Measurements from ENCODE around the gene TSC2. TPM values are rescaled to one million over a fixed set of nuclear protein-coding genes. Genes with fewer than 3 reads are reported as not detected.

Gene TSC2
- total and polyA plus RNA-seq, 5 donors from 2014 or later: 22.7 to 133 (median 26.6) TPM

DNA sequence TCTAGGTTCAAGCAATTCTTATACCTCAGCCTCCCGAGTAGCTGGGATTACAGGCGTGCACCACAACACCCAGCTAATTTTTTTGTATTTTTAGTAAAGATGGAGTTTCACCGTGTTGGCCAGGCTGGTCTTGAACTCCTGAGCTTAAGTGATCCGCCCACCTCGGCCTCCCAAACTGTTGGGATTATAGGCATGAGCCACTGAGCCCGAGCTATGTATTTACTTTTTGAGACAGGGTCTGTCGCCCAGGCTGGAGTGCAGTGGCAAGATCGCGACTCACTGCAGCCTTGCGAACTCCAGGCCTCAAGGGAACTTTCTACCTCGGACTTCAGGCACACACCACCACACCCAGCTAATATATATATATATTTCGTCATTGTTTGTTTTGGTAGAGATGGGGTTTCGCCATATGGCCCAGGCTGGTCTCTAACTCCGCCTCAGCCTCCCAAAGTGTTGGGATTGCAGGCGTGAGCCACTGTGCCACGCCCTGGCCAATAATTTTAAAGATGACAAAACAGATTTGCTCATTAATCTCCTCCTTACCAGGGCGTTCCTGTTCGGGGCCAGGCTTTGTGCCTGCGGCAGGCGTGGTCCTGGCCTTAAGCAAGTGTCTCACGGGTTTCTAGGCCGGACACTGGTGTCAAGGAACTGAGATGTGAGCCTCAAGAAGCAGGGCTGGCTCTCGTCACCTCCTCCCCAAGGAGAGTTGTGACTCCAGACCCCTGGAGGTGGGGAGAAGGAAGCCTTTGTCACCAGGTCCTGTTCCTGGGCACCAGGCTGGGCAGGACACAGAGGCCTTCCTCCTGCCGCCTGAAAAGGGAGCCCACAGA, 32.5 kb upstream of the TSC2 start:
- Histone ChIP-seq H3K9me3 (ENCODE audit: control insufficient read depth in 2 of 2, low read length in 2 of 2) (no peaks in the 10 kb centered on the region), H3K27me3 (ENCODE audit: control insufficient read depth, insufficient read depth, low read length) (no peaks in the 10 kb centered on the region), H3K4me1 (ENCODE audit: control insufficient read depth, insufficient read depth, low read length, poor library complexity, severe bottlenecking) (peaks cover 13% of the 10 kb centered on the region), H3K36me3 (ENCODE audit: control insufficient read depth, insufficient read depth, low read length) (no peaks in the 10 kb centered on the region), H3K4me3 (ENCODE audit: low read depth, low read length) (no peak overlapping the region), H3K27ac (ENCODE audit: insufficient read depth, low read length, poor library complexity, severe bottlenecking) (no peak overlapping the region)
- no peak for DNase-seq
- no peak overlapping the region for H3K27ac Mint-ChIP-seq
- no peak overlapping the region for H3K4me3 Mint-ChIP-seq
- no peak for ATAC-seq (ENCODE audit: low read depth in 2 of 2)
- peaks cover 0 to 2% (median under 1%) of the 10 kb centered on the region in 4 donors for H3K4me1 Mint-ChIP-seq
- H3K36me3 Mint-ChIP-seq: no peaks in the 10 kb centered on the region
- H3K27me3 Mint-ChIP-seq: peaks cover 6% of the 10 kb centered on the region
- H3K9me3 Mint-ChIP-seq: no peaks in the 10 kb centered on the region

DNA sequence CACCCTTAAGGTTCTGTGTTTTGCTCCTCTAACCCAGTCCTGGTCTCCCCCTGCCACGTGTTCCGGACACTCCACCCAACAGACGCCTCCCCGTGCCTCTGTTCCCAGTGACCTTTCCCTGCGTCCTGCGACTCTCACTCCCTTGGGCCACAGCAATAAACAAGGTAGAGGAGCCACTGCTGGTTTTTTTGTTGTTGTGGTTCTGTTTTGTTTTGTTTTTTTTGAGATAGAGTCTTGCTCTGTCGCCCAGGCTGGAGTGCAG, 31.9 kb upstream of the TSC2 start:
- Histone ChIP-seq H3K27me3 (ENCODE audit: control insufficient read depth, insufficient read depth, low read length) (no peaks in the 10 kb centered on the region), H3K4me3 (ENCODE audit: low read depth, low read length) (no peak overlapping the region), H3K27ac (ENCODE audit: insufficient read depth, low read length, poor library complexity, severe bottlenecking) (no peak overlapping the region), H3K36me3 (ENCODE audit: control insufficient read depth, insufficient read depth, low read length) (no peaks in the 10 kb centered on the region), H3K4me1 (ENCODE audit: control insufficient read depth, insufficient read depth, low read length, poor library complexity, severe bottlenecking) (peaks cover 14% of the 10 kb centered on the region), H3K9me3 (ENCODE audit: control insufficient read depth in 2 of 2, low read length in 2 of 2) (no peaks in the 10 kb centered on the region)
- Mint-ChIP-seq H3K27ac (no peak overlapping the region), H3K9me3 (no peaks in the 10 kb centered on the region), H3K4me3 (no peak overlapping the region), H3K36me3 (no peaks in the 10 kb centered on the region), H3K4me1 (peaks cover 0 to 2% (median 0%) of the 10 kb centered on the region in 4 donors), H3K27me3 (peaks cover 11% of the 10 kb centered on the region)
- DNase-seq (no peak), ATAC-seq (ENCODE audit: low read depth in 2 of 2) (no peak)

DNA sequence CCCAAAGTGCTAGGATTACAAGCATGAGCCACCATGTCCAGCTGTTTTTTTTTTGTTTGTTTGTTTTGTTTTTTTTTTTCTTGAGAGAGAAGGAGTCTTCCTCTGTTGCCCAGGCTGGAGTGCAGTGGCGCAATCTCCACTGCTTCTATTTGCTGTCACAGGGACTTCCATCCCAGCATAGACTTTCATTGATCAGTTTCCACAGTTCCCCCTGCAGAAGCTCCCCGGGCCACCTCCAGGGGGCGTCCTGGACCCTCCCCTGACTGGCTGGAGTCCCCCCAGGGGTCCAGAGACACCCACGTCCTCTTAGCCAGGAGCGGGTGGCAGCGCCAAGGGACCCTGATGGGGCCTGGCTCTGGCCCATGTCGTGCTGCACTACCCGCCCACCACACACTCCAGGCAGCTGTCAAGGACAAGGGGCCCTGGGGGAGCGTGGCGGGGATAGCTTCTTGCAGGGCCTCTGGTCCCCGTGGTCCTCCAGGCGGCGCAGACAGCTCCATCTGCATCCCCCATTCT, 31.3 kb upstream of the TSC2 start:
- Mint-ChIP-seq H3K4me1 (peaks cover 0 to 2% (median 0%) of the 10 kb centered on the region in 4 donors), H3K27me3 (peaks cover 17% of the 10 kb centered on the region), H3K36me3 (no peaks in the 10 kb centered on the region), H3K27ac (no peak overlapping the region), H3K9me3 (no peaks in the 10 kb centered on the region), H3K4me3 (peak overlapping the region in 1 of 4 donors; percentile 54)
- no peaks in the 10 kb centered on the region for H3K9me3 ChIP-seq (ENCODE audit: control insufficient read depth in 2 of 2, low read length in 2 of 2)
- no peak overlapping the region for H3K4me3 ChIP-seq (ENCODE audit: low read depth, low read length)
- no peaks in the 10 kb centered on the region for H3K36me3 ChIP-seq (ENCODE audit: control insufficient read depth, insufficient read depth, low read length)
- ATAC-seq (ENCODE audit: low read depth in 2 of 2) (no peak), DNase-seq (no peak)
- H3K4me1 ChIP-seq (ENCODE audit: control insufficient read depth, insufficient read depth, low read length, poor library complexity, severe bottlenecking): peaks cover 14% of the 10 kb centered on the region
- H3K27me3 ChIP-seq (ENCODE audit: control insufficient read depth, insufficient read depth, low read length): no peaks in the 10 kb centered on the region
- no peak overlapping the region for H3K27ac ChIP-seq (ENCODE audit: insufficient read depth, low read length, poor library complexity, severe bottlenecking)

DNA sequence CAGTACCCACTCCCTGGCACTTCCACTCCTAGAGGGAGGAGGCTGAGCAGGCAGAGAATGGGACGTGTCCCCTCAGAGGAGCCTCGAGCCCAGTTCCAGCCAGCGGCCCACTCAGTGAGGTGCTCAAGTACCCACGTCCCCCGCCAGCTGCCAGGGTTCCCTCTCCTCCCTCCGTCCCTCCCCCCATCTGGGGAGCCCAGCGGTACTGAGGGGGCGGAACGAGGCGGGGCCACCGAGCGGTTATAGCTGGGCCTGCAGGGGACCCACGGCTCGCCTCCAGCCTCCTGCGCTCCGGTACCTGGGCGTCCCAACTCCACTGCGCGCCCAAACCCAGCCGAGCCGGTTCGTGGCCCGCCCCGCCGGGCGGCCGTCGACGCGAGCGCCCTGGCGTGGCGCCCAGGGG, 28.3 kb upstream of the TSC2 start, which contains the start of gene NPW:
Gene NPW, plus strand, starts transcription at position 268 of the 403 bp plus-strand sequence.
- Mint-ChIP-seq H3K4me1 (peaks cover 0 to 14% (median 5%) of the 10 kb centered on the region in 4 donors), H3K27me3 (peaks cover 40% of the 10 kb centered on the region), H3K4me3 (peak within 1 kb of the TSS in 2 of 4 donors; percentile 43 to 69), H3K9me3 (no peaks in the 10 kb centered on the region), H3K36me3 (no peaks in the 10 kb centered on the region), H3K27ac (no peak within 1 kb of the TSS)
- no peaks in the 10 kb centered on the region for H3K27me3 ChIP-seq (ENCODE audit: control insufficient read depth, insufficient read depth, low read length)
- H3K27ac ChIP-seq (ENCODE audit: insufficient read depth, low read length, poor library complexity, severe bottlenecking): no peak within 1 kb of the TSS
- H3K9me3 ChIP-seq (ENCODE audit: control insufficient read depth in 2 of 2, low read length in 2 of 2): no peaks in the 10 kb centered on the region
- DNase-seq (no peak), ATAC-seq (ENCODE audit: low read depth in 2 of 2) (no peak)
- peaks cover 28% of the 10 kb centered on the region for H3K4me1 ChIP-seq (ENCODE audit: control insufficient read depth, insufficient read depth, low read length, poor library complexity, severe bottlenecking)
- H3K4me3 ChIP-seq (ENCODE audit: low read depth, low read length): no peak within 1 kb of the TSS
- no peaks in the 10 kb centered on the region for H3K36me3 ChIP-seq (ENCODE audit: control insufficient read depth, insufficient read depth, low read length)

DNA sequence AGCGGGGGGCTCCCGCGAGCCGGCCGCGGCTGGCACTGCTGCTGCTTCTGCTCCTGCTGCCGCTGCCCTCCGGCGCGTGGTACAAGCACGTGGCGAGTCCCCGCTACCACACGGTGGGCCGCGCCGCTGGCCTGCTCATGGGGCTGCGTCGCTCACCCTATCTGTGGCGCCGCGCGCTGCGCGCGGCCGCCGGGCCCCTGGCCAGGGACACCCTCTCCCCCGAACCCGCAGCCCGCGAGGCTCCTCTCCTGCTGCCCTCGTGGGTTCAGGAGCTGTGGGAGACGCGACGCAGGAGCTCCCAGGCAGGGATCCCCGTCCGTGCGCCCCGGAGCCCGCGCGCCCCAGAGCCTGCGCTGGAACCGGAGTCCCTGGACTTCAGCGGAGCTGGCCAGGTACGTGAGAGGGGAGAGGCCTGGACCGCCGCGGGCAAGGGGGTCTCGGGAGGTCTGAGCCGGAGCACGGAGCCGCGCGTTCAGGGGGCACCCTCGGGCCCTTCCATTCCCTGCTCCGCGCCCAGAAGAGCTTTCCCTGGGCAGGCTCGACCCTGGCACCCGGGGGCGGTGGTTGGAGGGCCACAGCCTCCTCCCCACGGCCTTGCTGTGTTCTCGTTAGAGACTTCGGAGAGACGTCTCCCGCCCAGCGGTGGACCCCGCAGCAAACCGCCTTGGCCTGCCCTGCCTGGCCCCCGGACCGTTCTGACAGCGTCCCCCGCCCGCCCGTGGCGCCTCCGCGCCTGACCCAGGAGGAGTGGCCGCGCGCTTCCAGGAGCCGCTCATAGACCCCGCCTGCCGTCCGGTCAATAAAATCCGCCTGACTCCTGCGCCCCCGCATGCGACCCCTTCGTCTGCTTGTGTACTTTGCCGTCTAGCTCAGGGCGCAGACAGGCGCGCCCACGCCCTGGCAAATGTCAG, 27.6 kb upstream of the TSC2 start:
- Mint-ChIP-seq H3K27ac (no peak overlapping the region), H3K4me1 (peaks cover 0 to 14% (median 5%) of the 10 kb centered on the region in 4 donors), H3K27me3 (peaks cover 40% of the 10 kb centered on the region), H3K36me3 (no peaks in the 10 kb centered on the region), H3K9me3 (no peaks in the 10 kb centered on the region), H3K4me3 (no peak overlapping the region)
- Histone ChIP-seq H3K27ac (ENCODE audit: insufficient read depth, low read length, poor library complexity, severe bottlenecking) (no peak overlapping the region), H3K27me3 (ENCODE audit: control insufficient read depth, insufficient read depth, low read length) (no peaks in the 10 kb centered on the region), H3K36me3 (ENCODE audit: control insufficient read depth, insufficient read depth, low read length) (no peaks in the 10 kb centered on the region), H3K4me1 (ENCODE audit: control insufficient read depth, insufficient read depth, low read length, poor library complexity, severe bottlenecking) (peaks cover 28% of the 10 kb centered on the region), H3K9me3 (ENCODE audit: control insufficient read depth in 2 of 2, low read length in 2 of 2) (no peaks in the 10 kb centered on the region), H3K4me3 (ENCODE audit: low read depth, low read length) (no peak overlapping the region)
- DNase-seq (no peak), ATAC-seq (ENCODE audit: low read depth in 2 of 2) (no peak)

DNA sequence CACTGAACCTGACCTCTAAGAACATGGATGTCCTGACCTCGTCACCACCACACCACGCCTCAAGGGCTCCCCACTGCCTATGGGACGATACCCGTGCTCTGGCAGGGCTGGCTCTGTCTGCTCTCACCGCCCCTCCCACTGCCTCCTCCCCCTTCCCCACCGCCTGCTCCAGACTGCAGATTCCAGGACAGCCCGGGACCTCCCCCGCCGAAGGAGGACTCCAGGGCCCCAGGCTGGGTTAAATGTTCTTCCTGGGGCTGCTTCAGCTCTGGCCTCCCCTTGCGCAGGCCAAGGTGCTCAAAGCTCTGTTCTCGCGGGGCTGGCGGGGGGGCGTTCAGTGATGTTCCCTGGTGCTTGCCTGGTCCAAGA, 25.1 kb upstream of the TSC2 start:
- H3K27ac Mint-ChIP-seq: no peak overlapping the region
- no peaks in the 10 kb centered on the region for H3K9me3 Mint-ChIP-seq
- peak overlapping the region in 3 of 4 donors; percentile 60 to 74 (median 74) for H3K4me3 Mint-ChIP-seq
- H3K4me1 ChIP-seq (ENCODE audit: control insufficient read depth, insufficient read depth, low read length, poor library complexity, severe bottlenecking): peaks cover 42% of the 10 kb centered on the region
- H3K36me3 Mint-ChIP-seq: no peaks in the 10 kb centered on the region
- no peak overlapping the region for H3K27ac ChIP-seq (ENCODE audit: insufficient read depth, low read length, poor library complexity, severe bottlenecking)
- ATAC-seq (ENCODE audit: low read depth in 2 of 2) (peak; percentile 2 to 6), DNase-seq (peak in 1 of 3 donors; percentile 23)
- H3K27me3 ChIP-seq (ENCODE audit: control insufficient read depth, insufficient read depth, low read length): no peaks in the 10 kb centered on the region
- H3K9me3 ChIP-seq (ENCODE audit: control insufficient read depth in 2 of 2, low read length in 2 of 2): no peaks in the 10 kb centered on the region
- H3K36me3 ChIP-seq (ENCODE audit: control insufficient read depth, insufficient read depth, low read length): no peaks in the 10 kb centered on the region
- no peak overlapping the region for H3K4me3 ChIP-seq (ENCODE audit: low read depth, low read length)
- H3K27me3 Mint-ChIP-seq: peaks cover 49% of the 10 kb centered on the region
- H3K4me1 Mint-ChIP-seq: peaks cover 0 to 21% (median 6%) of the 10 kb centered on the region in 4 donors

DNA sequence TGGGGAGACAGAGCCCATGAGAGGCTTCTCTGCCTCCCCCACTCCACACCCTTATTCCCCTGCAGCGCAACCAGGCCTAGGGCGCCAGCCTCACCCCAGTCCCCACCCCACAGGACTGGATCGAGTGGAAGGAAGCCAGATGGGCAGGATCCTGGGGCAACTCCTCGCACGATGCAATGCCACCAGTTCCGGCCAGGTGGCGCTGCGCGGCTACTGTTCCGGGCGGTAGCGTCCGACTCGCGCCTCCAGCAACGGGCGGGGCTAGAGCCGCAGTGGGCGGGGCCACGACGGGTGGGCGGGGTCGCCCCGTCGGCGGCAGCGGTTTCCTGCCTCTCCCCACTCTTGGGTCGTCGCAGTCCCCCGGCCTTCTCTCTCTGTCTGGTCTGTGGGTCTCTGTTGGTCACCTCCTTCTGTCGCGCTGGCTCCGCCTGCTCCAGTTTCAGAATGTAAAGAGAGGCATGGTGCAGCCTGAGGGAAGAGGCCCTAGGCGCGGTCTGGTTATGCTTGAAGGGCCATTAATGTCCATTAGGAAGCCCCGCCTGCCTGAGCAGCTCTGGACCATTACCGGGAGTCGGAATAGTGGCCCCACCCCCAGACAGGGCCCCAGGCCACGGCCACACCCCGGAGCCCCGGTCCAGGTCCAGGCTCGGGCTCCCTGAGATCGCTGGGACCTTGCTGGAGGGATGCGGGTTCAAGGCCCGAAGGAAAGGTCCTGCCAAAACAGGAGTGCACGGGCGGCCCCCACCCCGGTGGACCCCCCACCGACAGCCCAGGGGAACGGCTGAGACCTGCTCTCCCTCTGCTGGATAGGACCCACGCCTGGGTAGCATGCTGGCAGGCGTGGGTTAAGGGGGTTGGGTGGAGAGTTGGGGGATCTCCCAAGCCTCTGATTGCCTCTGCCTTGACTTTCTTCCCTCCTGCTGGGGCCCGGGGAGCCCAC, 24.4 kb upstream of the TSC2 start:
- H3K27ac ChIP-seq (ENCODE audit: insufficient read depth, low read length, poor library complexity, severe bottlenecking): no peak overlapping the region
- H3K27me3 Mint-ChIP-seq: peaks cover 55% of the 10 kb centered on the region

More for the DNA sequence above, 24.4 kb upstream of the TSC2 start:
- Mint-ChIP-seq H3K9me3 (no peaks in the 10 kb centered on the region), H3K27ac (peak overlapping the region in 1 of 3 donors; percentile 88), H3K36me3 (no peaks in the 10 kb centered on the region), H3K4me3 (peak overlapping the region; percentile 60 to 80 (median 74)), H3K4me1 (peaks cover 0 to 25% (median 6%) of the 10 kb centered on the region in 4 donors)
- Histone ChIP-seq H3K36me3 (ENCODE audit: control insufficient read depth, insufficient read depth, low read length) (no peaks in the 10 kb centered on the region), H3K4me3 (ENCODE audit: low read depth, low read length) (no peak overlapping the region), H3K27me3 (ENCODE audit: control insufficient read depth, insufficient read depth, low read length) (no peaks in the 10 kb centered on the region), H3K9me3 (ENCODE audit: control insufficient read depth in 2 of 2, low read length in 2 of 2) (no peaks in the 10 kb centered on the region), H3K4me1 (ENCODE audit: control insufficient read depth, insufficient read depth, low read length, poor library complexity, severe bottlenecking) (peaks cover 42% of the 10 kb centered on the region)
- DNase-seq (peak; percentile 90 to 92 (median 91)), ATAC-seq (ENCODE audit: low read depth in 2 of 2) (peak; percentile 88 to 90)
